Measurements from ENCODE around the gene ZMYND12. TPM values are rescaled to one million over a fixed set of nuclear protein-coding genes. Genes with fewer than 3 reads are reported as not detected.

Gene ZMYND12
- polyA plus RNA-seq, 3 donors: 0.76 to 1.3 (median 1.2) TPM

GRCh38 chr1:42424201-42424600 is 31.6 kb downstream of the ZMYND12 start:
- intact Hi-C loops (cut with micrococcal nuclease): no loop called here
- no peak for DNase-seq
- no peaks in the 10 kb centered on the region for H3K4me1 Mint-ChIP-seq
- 94% methylated on average over 2 of the region's 4 CpGs for WGBS (ENCODE audit: insufficient coverage)
- H3K4me3 ChIP-seq (replicated peaks in 1 of 3; ENCODE audit: low read depth in 2 of 3, low read length in 3 of 3): no peak overlapping the region
- H3K27ac Mint-ChIP-seq: no peak overlapping the region
- H3K79me2 ChIP-seq (ENCODE audit: insufficient read depth, low read length): no peaks in the 10 kb centered on the region
- H3K9ac ChIP-seq (ENCODE audit: insufficient read depth, low read length, poor library complexity, severe bottlenecking): no peak overlapping the region
- H3K36me3 Mint-ChIP-seq: no peaks in the 10 kb centered on the region
- H3K4me1 ChIP-seq (ENCODE audit: control insufficient read depth in 1 of 2, insufficient read depth in 2 of 2, low read length in 2 of 2): no peaks in the 10 kb centered on the region
- H3K9me3 ChIP-seq (replicated peaks in 1 of 2; ENCODE audit: control insufficient read depth in 1 of 2, insufficient read depth in 1 of 2, low read length in 2 of 2): no peaks in the 10 kb centered on the region
- H3K27ac ChIP-seq (ENCODE audit: low read depth in 1 of 2, low read length in 2 of 2): no peak overlapping the region
- H3K36me3 ChIP-seq (replicated peaks in 1 of 2; ENCODE audit: control insufficient read depth in 1 of 2, insufficient read depth in 2 of 2, low read length in 2 of 2): no peaks in the 10 kb centered on the region
- TF ChIP-seq CTCF (IDR thresholded peaks at IDR 0.05): no peak
- peaks cover 0 to 4% (median 0%) of the 10 kb centered on the region in 7 donors for H3K9me3 Mint-ChIP-seq
- H2AFZ ChIP-seq (ENCODE audit: insufficient read depth, low read depth, low read length, poor library complexity, severe bottlenecking): no peak overlapping the region
- peaks cover 0 to 4% (median 3%) of the 10 kb centered on the region in 3 donors for H3K27me3 Mint-ChIP-seq (ENCODE audit: low read depth in 3 of 3)
- no peak overlapping the region for H3K4me3 Mint-ChIP-seq
- no peaks in the 10 kb centered on the region for H4K20me1 ChIP-seq (ENCODE audit: insufficient read depth, low read length)
- no peaks in the 10 kb centered on the region for H3K27me3 ChIP-seq (ENCODE audit: control insufficient read depth in 2 of 2, insufficient read depth in 2 of 2, low read length in 2 of 2)
- H3K4me2 ChIP-seq (replicated peaks; ENCODE audit: extremely low read depth, low read length, poor library complexity, severe bottlenecking): no peak overlapping the region

GRCh38 chr1:42423681-42424080 is 32.1 kb downstream of the ZMYND12 start:
- DNase-seq: no peak
- no peaks in the 10 kb centered on the region for H3K36me3 Mint-ChIP-seq
- no peak for TF ChIP-seq CTCF (IDR thresholded peaks at IDR 0.05)
- Histone ChIP-seq H3K27ac (ENCODE audit: low read depth in 1 of 2, low read length in 2 of 2) (no peak overlapping the region), H3K4me2 (replicated peaks; ENCODE audit: extremely low read depth, low read length, poor library complexity, severe bottlenecking) (no peak overlapping the region), H3K27me3 (ENCODE audit: control insufficient read depth in 2 of 2, insufficient read depth in 2 of 2, low read length in 2 of 2) (no peaks in the 10 kb centered on the region), H2AFZ (ENCODE audit: insufficient read depth, low read depth, low read length, poor library complexity, severe bottlenecking) (no peak overlapping the region), H3K36me3 (replicated peaks in 1 of 2; ENCODE audit: control insufficient read depth in 1 of 2, insufficient read depth in 2 of 2, low read length in 2 of 2) (no peaks in the 10 kb centered on the region), H3K4me1 (ENCODE audit: control insufficient read depth in 1 of 2, insufficient read depth in 2 of 2, low read length in 2 of 2) (no peaks in the 10 kb centered on the region), H3K9me3 (replicated peaks in 1 of 2; ENCODE audit: control insufficient read depth in 1 of 2, insufficient read depth in 1 of 2, low read length in 2 of 2) (no peaks in the 10 kb centered on the region), H3K79me2 (ENCODE audit: insufficient read depth, low read length) (no peaks in the 10 kb centered on the region), H3K9ac (ENCODE audit: insufficient read depth, low read length, poor library complexity, severe bottlenecking) (no peak overlapping the region), H3K4me3 (replicated peaks in 1 of 3; ENCODE audit: low read depth in 2 of 3, low read length in 3 of 3) (no peak overlapping the region), H4K20me1 (ENCODE audit: insufficient read depth, low read length) (no peaks in the 10 kb centered on the region)
- H3K27ac Mint-ChIP-seq: no peak overlapping the region
- no peaks in the 10 kb centered on the region for H3K4me1 Mint-ChIP-seq
- H3K27me3 Mint-ChIP-seq (ENCODE audit: low read depth in 3 of 3): peaks cover 0 to 4% (median 3%) of the 10 kb centered on the region in 3 donors
- H3K4me3 Mint-ChIP-seq: no peak overlapping the region
- 94% methylated on average over 2 of the region's 3 CpGs for WGBS (ENCODE audit: insufficient coverage)
- intact Hi-C loops (cut with micrococcal nuclease): no loop called here
- peaks cover 0 to 4% (median 0%) of the 10 kb centered on the region in 7 donors for H3K9me3 Mint-ChIP-seq
